K562 (cell line): Measurements from ENCODE around the gene BRCC3. TPM values are rescaled to one million over a fixed set of nuclear protein-coding genes. Genes with fewer than 3 reads are reported as not detected.

Experiments
- ATAC-seq: fragments of 200-7000 bp; cut with Tn5 transposase; 3 replicates; pipeline ENCODE4 v1.9.1; 2020; ENCODE audit warnings: moderate library complexity
- BruUV-seq: library from RNA; stranded (reverse); fragments of 400-500 nt; replicated peaks from 2 replicates; lab custom pipeline; 2021; lab: Mats Ljungman, UMichigan
- CTCF ChIA-PET: fragments of 300-600 bp; formaldehyde crosslinking; extraction: SDS; loops from one replicate; lab custom pipeline; 2021; ENCODE audit warnings: low intra/inter-chr PET ratio; lab: Yijun Ruan, JAX
- POLR2A ChIA-PET: fragments of 300-600, 350-650 bp; sonication (Branson Sonifier 250); formaldehyde crosslinking; extraction: SDS; loops from one replicate; lab custom pipeline; 2021; ENCODE audit warnings: antibody characterized with exemption, inconsistent platforms; lab: Yijun Ruan, JAX
- DNase-seq, 4 experiments: peaks; one replicate each; pipeline versions ENCODE4 v3.0.0 to v3.0.0-alpha.2; 2011 to 2018; ENCODE audit warnings: low spot score in 3 of 4, mixed read lengths in 3 of 4; ENCODE audit errors: extremely low read depth in 1 of 4
- FAIRE-seq: peaks from 2 replicates; lab custom pipeline; 2011; peaks lifted over from hg19 to GRCh38; lab: Jason Lieb, UNC
- H2AFZ ChIP-seq: 2 replicates; pipeline ENCODE4 v1.6.0; 2011; ENCODE audit warnings: low read depth, low read length, control low read depth, inconsistent platforms
- H3K27ac ChIP-seq: fragments of 200-600 bp; 3 replicates; pipeline ENCODE4 v1.8.0; 2011; ENCODE audit warnings: low read depth, mild to moderate bottlenecking, control low read depth, inconsistent platforms, low read length, moderate library complexity, mixed read lengths; ENCODE audit errors: extremely low read depth
- H3K27me3 ChIP-seq, 2 experiments: fragments of 300-600 bp in 1 of 2; 2 replicates in 1 of 2; 3 replicates in 1 of 2; pipeline versions ENCODE4 v1.6.0 to v1.8.0; 2011; ENCODE audit warnings: inconsistent platforms in 2 of 2, low read length in 2 of 2, mild to moderate bottlenecking in 1 of 2, mixed read lengths in 1 of 2, moderate library complexity in 1 of 2; ENCODE audit not compliant: control insufficient read depth in 2 of 2, insufficient read depth in 2 of 2
- H3K36me3 ChIP-seq: fragments of 300-600 bp; 3 replicates; pipeline ENCODE4 v1.8.0; 2011; ENCODE audit warnings: mild to moderate bottlenecking, low read length, inconsistent platforms; ENCODE audit not compliant: control insufficient read depth, insufficient read depth
- H3K4me1 ChIP-seq, 2 experiments: fragments of 200-600 bp in 1 of 2; replicated peaks in 1 of 2; 2 replicates in 1 of 2; 3 replicates in 1 of 2; pipeline versions ENCODE4 v1.5.1 to v1.8.0; 2011; ENCODE audit warnings: inconsistent platforms in 2 of 2, low read length in 2 of 2, mild to moderate bottlenecking in 1 of 2, mixed read lengths in 1 of 2, moderate library complexity in 1 of 2; ENCODE audit not compliant: control insufficient read depth in 2 of 2, insufficient read depth in 2 of 2
- H3K4me2 ChIP-seq: 2 replicates; pipeline ENCODE4 v1.6.1; 2011; ENCODE audit warnings: low read length, control low read depth, inconsistent platforms, mixed read lengths; ENCODE audit not compliant: insufficient read depth
- H3K4me3 ChIP-seq: fragments of 200-600 bp; sonication (generic), shearing (Covaris generic); 2 replicates; pipeline ENCODE4 v1.5.1; 2016; ENCODE audit warnings: control low read depth, inconsistent platforms
- H3K79me2 ChIP-seq: fragments of 200-600 bp; 3 replicates; pipeline ENCODE4 v1.8.0; 2011; ENCODE audit warnings: low read length, inconsistent platforms; ENCODE audit not compliant: control insufficient read depth, insufficient read depth
- H3K9ac ChIP-seq, 2 experiments: 2 replicates each; pipeline versions ENCODE4 v1.6.0 to v1.6.1; 2011; ENCODE audit warnings: low read depth in 2 of 2, low read length in 2 of 2, control low read depth in 1 of 2, inconsistent platforms in 1 of 2, mild to moderate bottlenecking in 1 of 2, mixed read lengths in 1 of 2; ENCODE audit not compliant: insufficient read depth in 1 of 2
- H3K9me1 ChIP-seq: one replicate; pipeline ENCODE4 v1.6.0; 2011; ENCODE audit warnings: inconsistent platforms, mild to moderate bottlenecking, low read length, moderate library complexity; ENCODE audit not compliant: control insufficient read depth, insufficient read depth
- H3K9me3 ChIP-seq: replicated peaks from 2 replicates; pipeline ENCODE4 v1.5.1; 2011; ENCODE audit warnings: low read depth, low read length, inconsistent platforms; ENCODE audit not compliant: control insufficient read depth, insufficient read depth
- H4K20me1 ChIP-seq: replicated peaks from 2 replicates; pipeline ENCODE4 v1.6.1; 2011; ENCODE audit warnings: low read length, inconsistent platforms, mixed read lengths; ENCODE audit not compliant: control insufficient read depth, insufficient read depth
- ARID1B ChIP-seq: fragments of 450-650 bp; IDR thresholded peaks from 2 replicates; pipeline ENCODE4 v1.6.1; 2016; ENCODE audit warnings: antibody characterized with exemption, mild to moderate bottlenecking, inconsistent platforms
- CBFA2T3 ChIP-seq: fragments of 450-650 bp; IDR thresholded peaks from 2 replicates; pipeline ENCODE4 v1.6.1; 2017
- DPF2 ChIP-seq: fragments of 450-650 bp; IDR thresholded peaks from 2 replicates; pipeline ENCODE4 v1.6.1; 2016
- EP300 ChIP-seq: IDR thresholded peaks from 2 replicates; pipeline ENCODE4 v1.6.1; 2012; ENCODE audit warnings: low read length, improper control_type of control experiment
- FOXA3 ChIP-seq, 2 experiments: fragments of 450-650 bp in 1 of 2; sonication (generic) in 1 of 2; formaldehyde crosslinking; IDR thresholded peaks in 1 of 2; conservative IDR thresholded peaks in 1 of 2; 2 replicates each; pipeline versions ENCODE4 v1.4.0 to v1.8.0; 2020 to 2022; ENCODE audit warnings: mild to moderate bottlenecking in 2 of 2, missing genetic modification reagents in 1 of 2
- HDAC1 ChIP-seq, 2 experiments: fragments of 450-650 bp; IDR thresholded peaks; 2 replicates each; pipeline ENCODE4 v1.6.1; 2016 to 2017; ENCODE audit warnings: inconsistent platforms in 1 of 2, mild to moderate bottlenecking in 1 of 2, moderate library complexity in 1 of 2
- PHF8 ChIP-seq: fragments of 200-600 bp; sonication (generic); IDR thresholded peaks from 2 replicates; pipeline ENCODE4 v1.6.1; 2012; ENCODE audit warnings: mixed run types, mild to moderate bottlenecking, inconsistent platforms, low read length, moderate library complexity, borderline replicate concordance
- POLR2AphosphoS5 ChIP-seq: IDR thresholded peaks from 2 replicates; pipeline ENCODE4 v1.6.1; 2011; ENCODE audit warnings: mild to moderate bottlenecking, low read depth, low read length, moderate library complexity; ENCODE audit not compliant: control insufficient read depth, insufficient read depth
- SMARCA4 ChIP-seq: fragments of 450-650 bp; IDR thresholded peaks from 2 replicates; pipeline ENCODE4 v1.6.1; 2016
- SMARCE1 ChIP-seq: fragments of 450-650 bp; IDR thresholded peaks from 2 replicates; pipeline ENCODE4 v1.7.1; 2016; ENCODE audit warnings: mild to moderate bottlenecking
- SOX6 ChIP-seq: fragments of 450-650 bp; IDR thresholded peaks from 2 replicates; pipeline ENCODE4 v1.6.1; 2014; ENCODE audit warnings: mild to moderate bottlenecking
- STAT5B ChIP-seq: fragments of 250-450 bp; sonication (Bioruptor Pico); IDR thresholded peaks from 2 replicates; pipeline ENCODE4 v1.8.0; 2021; ENCODE audit warnings: mild to moderate bottlenecking, inconsistent platforms
- TAL1 ChIP-seq: fragments of 450-650 bp; IDR thresholded peaks from 2 replicates; pipeline ENCODE4 v1.6.1; 2016; ENCODE audit warnings: mild to moderate bottlenecking
- TCF3 ChIP-seq: sonication (generic); formaldehyde crosslinking; IDR thresholded peaks from 2 replicates; pipeline ENCODE4 v1.4.0; 2020; ENCODE audit warnings: mild to moderate bottlenecking, missing genetic modification reagents
- TEAD4 ChIP-seq, 2 experiments: sonication (generic) in 1 of 2; formaldehyde crosslinking in 1 of 2; IDR thresholded peaks; 2 replicates each; pipeline versions ENCODE4 v1.6.1 to v1.8.0; 2012 to 2022; ENCODE audit warnings: borderline replicate concordance in 1 of 2, inconsistent platforms in 1 of 2, low read length in 1 of 2, mild to moderate bottlenecking in 1 of 2, missing genetic modification reagents in 1 of 2
- TRIM24 ChIP-seq, 2 experiments: fragments of 450-650 bp; IDR thresholded peaks; 2 replicates each; pipeline ENCODE4 v1.6.1; 2016
- WGBS: fragments of 100-300 bp; shearing (Covaris generic); methylation state at CpG from one replicate; pipeline ENCODE4 v1.1.6; 2016; ENCODE audit warnings: low coverage, mixed read lengths; ENCODE audit not compliant: insufficient coverage; ENCODE audit errors: missing lambda C conversion rate; 5-methylcytosine and 5-hydroxymethylcytosine counted together
- in situ Hi-C: fragments of 300-500 bp; cut with MboI; formaldehyde crosslinking; loops from 4 replicates; pipeline ENCODE4 v1.15.0; 2018; ENCODE audit warnings: inconsistent platforms, mixed read lengths
- intact Hi-C: fragments of 100-400 bp; cut with micrococcal nuclease; formaldehyde crosslinking; loops from 2 replicates; pipeline ENCODE4 v1.14.2; 2022
- polyA plus RNA-seq, 8 experiments: library from polyadenylated mRNA; depleted of rRNA in 4 of 8; stranded (reverse) in 5 of 8; unstranded in 3 of 8; fragments of >200 nt; fragmentation: Nextera tagmentation in 2 of 8; fragmentation: Illumina TruSeq in 1 of 8; extraction: Ambion mirVana in 2 of 8; extraction: Trizol in 1 of 8; gene quantifications; 2 replicates each; pipeline versions ENCODE4 v1.2.1 to v1.2.3, GENCODE V29; 2011 to 2014; ENCODE audit warnings: inconsistent platforms in 1 of 8, missing spikeins in 1 of 8
- total RNA-seq, 7 experiments: library from RNA; depleted of rRNA in 6 of 7; stranded (reverse); fragments of >200 nt in 6 of 7; fragmentation: Illumina TruSeq in 2 of 7; extraction: Trizol in 2 of 7; gene quantifications; 2 replicates each; pipeline versions ENCODE4 v1.2.1 to v1.2.3, GENCODE V29; 2011 to 2021; ENCODE audit warnings: low replicate concordance in 1 of 7
- TF ChIP-seq, protein P1 (sequence below): sonication (generic); IDR thresholded peaks from 2 replicates; pipeline ENCODE4 v1.6.1; 2016
- TF ChIP-seq, protein P2 (sequence below): fragments of 450-650 bp; IDR thresholded peaks from 2 replicates; pipeline ENCODE4 v1.6.1; 2016

Gene BRCC3
- total and polyA plus RNA-seq, 9 of the 15 experiments (the other 6 are each of a cell fraction or from before 2014, with no cell fraction given), result 9.6 to 44.8 (median 26.7) TPM

DNA sequence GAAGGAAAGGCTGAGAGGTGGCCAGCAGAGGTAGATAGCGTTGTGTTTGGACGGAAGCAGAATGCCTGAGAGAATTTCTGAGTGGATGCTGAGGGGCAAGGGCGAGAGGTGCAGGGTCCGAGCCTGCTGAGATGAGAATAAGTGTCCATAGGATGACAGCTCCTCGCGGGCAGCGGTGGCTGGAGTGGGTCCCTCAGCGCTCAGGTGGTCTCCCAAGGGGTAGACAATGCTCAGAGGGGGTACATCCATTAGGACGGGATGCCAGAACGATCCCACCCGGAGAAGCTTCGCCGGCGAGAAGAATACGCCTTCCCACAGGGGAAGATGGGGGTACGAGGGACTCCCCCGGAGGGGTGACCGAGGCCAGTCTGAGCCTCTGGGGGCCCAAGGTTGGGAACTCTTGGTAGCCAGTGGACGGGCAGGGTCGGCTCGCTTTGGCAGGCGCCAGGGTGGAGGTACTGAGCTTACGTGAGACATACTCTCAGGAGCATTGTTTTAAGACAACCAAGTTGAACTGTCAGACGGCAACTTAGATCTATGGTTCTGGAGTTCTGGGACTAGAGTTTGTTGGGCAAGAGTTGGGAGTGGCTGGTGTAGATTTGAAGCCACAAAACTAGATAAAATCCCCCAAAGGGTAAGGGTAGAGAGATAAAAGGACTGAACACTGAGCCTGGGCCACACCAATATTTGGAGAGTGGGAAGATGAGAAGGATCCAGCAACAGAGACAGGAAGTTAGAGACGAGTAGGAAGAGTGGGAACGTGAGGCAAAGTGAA lies 15.8 kb downstream of the BRCC3 start:
- Histone ChIP-seq H4K20me1 (no peaks in the 10 kb centered on the region), H3K9me1 (peaks cover 10% of the 10 kb centered on the region), H3K4me1 (peaks cover 13% of the 10 kb centered on the region in 2 experiments), H3K4me3 (no peak overlapping the region), H3K9me3 (no peaks in the 10 kb centered on the region), H3K9ac (peak overlapping the region in 1 of 2 experiments; percentile 81; a peak in 2 of 4 replicates), H3K4me2 (peak overlapping the region; percentile 21; the same call in 1 of the 2 replicates), H2AFZ (no peak overlapping the region), H3K36me3 (peaks cover 48% of the 10 kb centered on the region; the same call in 2 of the 3 replicates), H3K27ac (no peak overlapping the region), H3K27me3 (no peaks in the 10 kb centered on the region), H3K79me2 (no peaks in the 10 kb centered on the region)
- CTCF ChIA-PET, result no interaction called here
- intact Hi-C loops (loop anchor here (2.0 kb wide), 1 partner anchor 106 kb away; no protein-coding TSS in a partner anchor), in situ Hi-C loops (no loop called here)
- WGBS, result 63% methylated on average over 14 of the region's 26 CpGs
- BruUV-seq, result no TSS peak
- FAIRE-seq (peak; percentile 64), ATAC-seq (peak; percentile 58), DNase-seq (peak in 2 of 4 experiments; percentile 17 to 49)
- POLR2A ChIA-PET, result interaction anchor here (1.0 kb wide), 1 partner anchor 11 kb away, joined by 3 read pairs; no protein-coding TSS in a partner anchor
- TF ChIP-seq SMARCE1 (peak; percentile 31; the same call in 1 of the 2 replicates), HDAC1 (IDR thresholded peaks at IDR 0.05) (peak in 1 of 2 experiments; percentile 32; a peak in 1 of 4 replicates), TEAD4 (IDR thresholded peaks at IDR 0.05; ENCODE audit: low read length) (peak; percentile 73; the same call in 1 of the 2 replicates), TEAD4 (CRISPR knock-in tag; IDR thresholded peaks at IDR 0.05; ENCODE audit: borderline replicate concordance) (no peak), CBFA2T3 (peak; percentile 72), ARID1B (peak; percentile 71), TAL1 (peak; percentile 58), POLR2AphosphoS5 (no peak), SMARCA4 (peak; percentile 53; the same call in 1 of the 2 replicates), TCF3 (CRISPR knock-in tag) (peak; percentile 63), SOX6 (0 out of 2 replicates have a peak, but pooled peaks have one; percentile 57), FOXA3 (CRISPR knock-in tag; conservative IDR thresholded peaks at IDR 0.05 in 1 of 2, IDR thresholded peaks at IDR 0.05 in 1 of 2) (no peak), STAT5B (CRISPR knock-in tag) (no peak), DPF2 (peak; percentile 55), EP300 (0 out of 2 replicates have a peak, but pooled peaks have one; percentile 23), TRIM24 (IDR thresholded peaks at IDR 0.05) (peak; percentile 10 to 44; a peak in 1 of 4 replicates), PHF8 (no peak)
- TF ChIP-seq, protein P1, sequence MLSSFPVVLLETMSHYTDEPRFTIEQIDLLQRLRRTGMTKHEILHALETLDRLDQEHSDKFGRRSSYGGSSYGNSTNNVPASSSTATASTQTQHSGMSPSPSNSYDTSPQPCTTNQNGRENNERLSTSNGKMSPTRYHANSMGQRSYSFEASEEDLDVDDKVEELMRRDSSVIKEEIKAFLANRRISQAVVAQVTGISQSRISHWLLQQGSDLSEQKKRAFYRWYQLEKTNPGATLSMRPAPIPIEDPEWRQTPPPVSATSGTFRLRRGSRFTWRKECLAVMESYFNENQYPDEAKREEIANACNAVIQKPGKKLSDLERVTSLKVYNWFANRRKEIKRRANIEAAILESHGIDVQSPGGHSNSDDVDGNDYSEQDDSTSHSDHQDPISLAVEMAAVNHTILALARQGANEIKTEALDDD, result peak; percentile 43; the same call in 1 of the 2 replicates
- TF ChIP-seq, protein P2, sequence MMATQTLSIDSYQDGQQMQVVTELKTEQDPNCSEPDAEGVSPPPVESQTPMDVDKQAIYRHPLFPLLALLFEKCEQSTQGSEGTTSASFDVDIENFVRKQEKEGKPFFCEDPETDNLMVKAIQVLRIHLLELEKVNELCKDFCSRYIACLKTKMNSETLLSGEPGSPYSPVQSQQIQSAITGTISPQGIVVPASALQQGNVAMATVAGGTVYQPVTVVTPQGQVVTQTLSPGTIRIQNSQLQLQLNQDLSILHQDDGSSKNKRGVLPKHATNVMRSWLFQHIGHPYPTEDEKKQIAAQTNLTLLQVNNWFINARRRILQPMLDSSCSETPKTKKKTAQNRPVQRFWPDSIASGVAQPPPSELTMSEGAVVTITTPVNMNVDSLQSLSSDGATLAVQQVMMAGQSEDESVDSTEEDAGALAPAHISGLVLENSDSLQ, result 0 out of 2 replicates have a peak, but pooled peaks have one; percentile 19
